ENCODE data around the gene APOL3.
"Not testable (repeated sequence)": the region's sequence is repeated elsewhere in the genome, so short reads cannot be mapped to it uniquely, and the experiment has no call there.

Gene APOL3

GRCh38 chr22:36100134-36100824 is 60.3 kb downstream of the APOL3 start:
- H3K9me3 ChIP-seq (ENCODE audit: severe bottlenecking) = no peaks in the 10 kb centered on the region
- H3K27me3 ChIP-seq (ENCODE audit: insufficient read depth, poor library complexity, severe bottlenecking) = no peaks in the 10 kb centered on the region
- no peaks in the 10 kb centered on the region for H3K36me3 ChIP-seq (ENCODE audit: low read depth)
- TF ChIP-seq CTCF (IDR thresholded peaks at IDR 0.05; ENCODE audit: poor library complexity, severe bottlenecking) = no peak
- no peak overlapping the region for H3K4me3 ChIP-seq (ENCODE audit: severe bottlenecking)
- no peak for DNase-seq (ENCODE audit: low spot score)
- no peaks in the 10 kb centered on the region for H3K4me1 ChIP-seq (ENCODE audit: insufficient read depth, poor library complexity, severe bottlenecking)
- ATAC-seq (ENCODE audit: low read depth) = no peak
- H3K27ac ChIP-seq (ENCODE audit: poor library complexity, severe bottlenecking) = no peak overlapping the region

GRCh38 chr22:36099561-36099960 is 61.0 kb downstream of the APOL3 start:
- not testable (repeated sequence) for H3K9me3 ChIP-seq (ENCODE audit: severe bottlenecking); H3K4me1 ChIP-seq (ENCODE audit: insufficient read depth, poor library complexity, severe bottlenecking); H3K36me3 ChIP-seq (ENCODE audit: low read depth); H3K27ac ChIP-seq (ENCODE audit: poor library complexity, severe bottlenecking); H3K4me3 ChIP-seq (ENCODE audit: severe bottlenecking); ATAC-seq (ENCODE audit: low read depth); H3K27me3 ChIP-seq (ENCODE audit: insufficient read depth, poor library complexity, severe bottlenecking); DNase-seq (ENCODE audit: low spot score)

GRCh38 chr22:36097880-36098279 is 62.7 kb downstream of the APOL3 start:
- H3K27me3 ChIP-seq (ENCODE audit: insufficient read depth, poor library complexity, severe bottlenecking) = no peaks in the 10 kb centered on the region
- H3K27ac ChIP-seq (ENCODE audit: poor library complexity, severe bottlenecking) = no peak overlapping the region
- no peak for TF ChIP-seq CTCF (IDR thresholded peaks at IDR 0.05; ENCODE audit: poor library complexity, severe bottlenecking)
- no peak overlapping the region for H3K4me3 ChIP-seq (ENCODE audit: severe bottlenecking)
- no peak for ATAC-seq (ENCODE audit: low read depth)
- no peaks in the 10 kb centered on the region for H3K36me3 ChIP-seq (ENCODE audit: low read depth)
- no peaks in the 10 kb centered on the region for H3K9me3 ChIP-seq (ENCODE audit: severe bottlenecking)
- no peak for DNase-seq (ENCODE audit: low spot score)
- no peaks in the 10 kb centered on the region for H3K4me1 ChIP-seq (ENCODE audit: insufficient read depth, poor library complexity, severe bottlenecking)

- not testable (repeated sequence) for DNase-seq (ENCODE audit: low spot score); H3K36me3 ChIP-seq (ENCODE audit: low read depth); H3K9me3 ChIP-seq (ENCODE audit: severe bottlenecking); H3K27ac ChIP-seq (ENCODE audit: poor library complexity, severe bottlenecking); ATAC-seq (ENCODE audit: low read depth); H3K27me3 ChIP-seq (ENCODE audit: insufficient read depth, poor library complexity, severe bottlenecking); H3K4me3 ChIP-seq (ENCODE audit: severe bottlenecking)
- peaks cover 12% of the 10 kb centered on the region for H3K4me1 ChIP-seq (ENCODE audit: insufficient read depth, poor library complexity, severe bottlenecking)
Observed at GRCh38 chr22:36090772-36091171, 69.8 kb downstream of the APOL3 start.

All from RWPE2 (cell line).